ENCODE data around the gene A2M. TPM values are rescaled to one million over a fixed set of nuclear protein-coding genes. Genes with fewer than 3 reads are reported as not detected.

A2M gene
- 15.2 and 31.1 TPM in 2 replicates for total RNA-seq

DNA sequence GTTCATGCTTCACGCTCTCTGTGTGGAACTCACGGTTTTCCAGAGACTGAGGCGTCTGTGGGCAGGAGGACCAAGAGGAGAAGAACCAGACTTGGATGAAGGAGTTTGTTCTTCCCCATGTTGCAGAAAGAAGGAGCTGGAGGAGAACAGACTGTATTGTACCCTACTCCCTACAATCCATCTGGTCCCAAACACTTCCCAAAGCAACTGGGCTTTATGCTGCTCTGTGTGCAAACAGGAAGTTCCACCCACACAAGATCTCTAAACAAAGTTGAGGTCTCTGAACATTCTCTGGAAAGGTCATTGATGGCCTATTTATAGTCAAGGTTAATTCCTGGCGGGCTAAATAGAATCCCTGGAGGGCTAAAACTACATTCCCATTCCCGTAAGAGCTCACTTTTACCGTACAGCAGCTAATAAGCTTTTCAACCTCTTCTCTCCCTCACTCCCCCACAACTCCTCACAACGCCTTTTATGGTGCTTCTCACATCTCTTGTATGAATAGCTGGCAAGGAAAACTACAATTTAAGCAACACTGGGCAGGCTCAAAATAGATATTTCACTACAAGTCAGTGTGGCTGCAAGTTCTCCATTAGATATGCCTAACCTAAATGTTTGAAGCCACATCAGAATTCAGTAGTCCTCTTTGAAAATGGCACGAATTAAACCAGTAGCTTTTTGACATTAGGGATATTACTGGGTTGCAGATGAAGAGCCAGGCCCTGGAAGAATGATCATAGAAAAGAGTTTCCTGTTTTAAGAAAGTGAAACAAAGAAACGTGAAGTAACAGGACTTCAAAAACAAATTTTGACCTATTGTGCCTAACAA is at the start of gene A2M:
A2M (minus strand) TSS at position 189 of the 829 bp plus-strand sequence; CDS start at position 119, 70 bp downstream.

Other genes with a start within 250 kb of the A2M start
- 9.7 and 18.4 TPM in 2 replicates for gene PHC1, start 201.4 kb downstream of the A2M start, total RNA-seq
- 271 and 288 TPM in 2 replicates for gene M6PR, start 166.3 kb downstream of the A2M start, total RNA-seq
- gene KLRG1, start 126.4 kb downstream of the A2M start, total RNA-seq, result 8.9 and 10.3 TPM in 2 replicates
- gene PZP, start 92.5 kb upstream of the A2M start, total RNA-seq, result 0.47 and 1.5 TPM in 2 replicates